Measurements from ENCODE around the gene ST3GAL2. TPM values are rescaled to one million over a fixed set of nuclear protein-coding genes. Genes with fewer than 3 reads are reported as not detected.
"Not testable (repeated sequence)": the region's sequence is repeated elsewhere in the genome, so short reads cannot be mapped to it uniquely, and the experiment has no call there.

ST3GAL2 gene
- total RNA-seq, 1 experiment from 2014 or later = 8.9 TPM

GRCh38 chr16:70450142-70451003 lies 11.5 kb upstream of the ST3GAL2 start:
- not testable (repeated sequence) for H3K9me3 ChIP-seq, H3K27me3 ChIP-seq, H3K36me3 ChIP-seq, DNase-seq, H3K4me3 ChIP-seq

GRCh38 chr16:70448075-70448474 lies 9.2 kb upstream of the ST3GAL2 start:
- H3K27me3 ChIP-seq = no peaks in the 10 kb centered on the region
- H3K9me3 ChIP-seq = no peaks in the 10 kb centered on the region
- DNase-seq = no peak
- H3K4me3 ChIP-seq = no peak overlapping the region
- H3K36me3 ChIP-seq = no peaks in the 10 kb centered on the region

GRCh38 chr16:70444249-70445063 lies 5.6 kb upstream of the ST3GAL2 start:
- DNase-seq = no peak
- Histone ChIP-seq H3K9me3 (no peaks in the 10 kb centered on the region), H3K4me3 (no peak overlapping the region), H3K27me3 (no peaks in the 10 kb centered on the region), H3K36me3 (no peaks in the 10 kb centered on the region)

GRCh38 chr16:70442344-70442743 lies 3.4 kb upstream of the ST3GAL2 start:
- no peak for DNase-seq
- Histone ChIP-seq H3K9me3 (no peaks in the 10 kb centered on the region), H3K4me3 (no peak overlapping the region), H3K27me3 (no peaks in the 10 kb centered on the region), H3K36me3 (no peaks in the 10 kb centered on the region)

GRCh38 chr16:70441406-70441990 lies 2.6 kb upstream of the ST3GAL2 start:
- H3K27me3 ChIP-seq = no peaks in the 10 kb centered on the region
- H3K36me3 ChIP-seq = no peaks in the 10 kb centered on the region
- DNase-seq = no peak
- H3K4me3 ChIP-seq = no peak overlapping the region
- H3K9me3 ChIP-seq = no peaks in the 10 kb centered on the region

- no peaks in the 10 kb centered on the region for H3K9me3 ChIP-seq
- no peak overlapping the region for H3K4me3 ChIP-seq
- H3K36me3 ChIP-seq = no peaks in the 10 kb centered on the region
- H3K27me3 ChIP-seq = no peaks in the 10 kb centered on the region
- no peak for DNase-seq
Observed at GRCh38 chr16:70440009-70440692, 1.3 kb upstream of the ST3GAL2 start.

- Histone ChIP-seq H3K4me3 (peak overlapping the region; percentile 54), H3K9me3 (no peaks in the 10 kb centered on the region), H3K36me3 (no peaks in the 10 kb centered on the region; the same call in 1 of the 2 replicates), H3K27me3 (no peaks in the 10 kb centered on the region)
- no peak for DNase-seq
Observed at GRCh38 chr16:70438585-70438968, 323 bp downstream of the ST3GAL2 start.

GRCh38 chr16:70437582-70438557 lies 1.0 kb downstream of the ST3GAL2 start:
- Histone ChIP-seq H3K27me3 (no peaks in the 10 kb centered on the region), H3K9me3 (no peaks in the 10 kb centered on the region), H3K36me3 (no peaks in the 10 kb centered on the region; the same call in 1 of the 2 replicates), H3K4me3 (peak overlapping the region; percentile 54)
- DNase-seq = peak; percentile 36

- H3K4me3 ChIP-seq = no peak overlapping the region
Observed at GRCh38 chr16:70437017-70437581, 1.8 kb downstream of the ST3GAL2 start.

GRCh38 chr16:70434484-70435260 lies 4.2 kb downstream of the ST3GAL2 start:
- Histone ChIP-seq H3K36me3 (no peaks in the 10 kb centered on the region; the same call in 1 of the 2 replicates), H3K27me3 (no peaks in the 10 kb centered on the region), H3K4me3 (no peak overlapping the region), H3K9me3 (no peaks in the 10 kb centered on the region)
- DNase-seq = no peak

More at GRCh38 chr16:70437017-70437581, 1.8 kb downstream of the ST3GAL2 start:
- H3K9me3 ChIP-seq = no peaks in the 10 kb centered on the region
- no peaks in the 10 kb centered on the region; the same call in 1 of the 2 replicates for H3K36me3 ChIP-seq
- peak; percentile 17 for DNase-seq
- no peaks in the 10 kb centered on the region for H3K27me3 ChIP-seq

GRCh38 chr16:70433458-70434103 lies 5.3 kb downstream of the ST3GAL2 start:
- Histone ChIP-seq H3K27me3 (no peaks in the 10 kb centered on the region), H3K4me3 (no peak overlapping the region), H3K9me3 (no peaks in the 10 kb centered on the region), H3K36me3 (no peaks in the 10 kb centered on the region; the same call in 1 of the 2 replicates)
- DNase-seq = peak; percentile 88

GRCh38 chr16:70432723-70433457 lies 6.0 kb downstream of the ST3GAL2 start:
- no peak overlapping the region for H3K4me3 ChIP-seq
- H3K27me3 ChIP-seq = no peaks in the 10 kb centered on the region
- no peaks in the 10 kb centered on the region for H3K9me3 ChIP-seq
- DNase-seq = no peak
- H3K36me3 ChIP-seq = no peaks in the 10 kb centered on the region; the same call in 1 of the 2 replicates

- Histone ChIP-seq H3K4me3 (no peak overlapping the region), H3K27me3 (no peaks in the 10 kb centered on the region), H3K9me3 (no peaks in the 10 kb centered on the region), H3K36me3 (no peaks in the 10 kb centered on the region; the same call in 1 of the 2 replicates)
- DNase-seq = no peak
Observed at GRCh38 chr16:70432356-70432722, 6.6 kb downstream of the ST3GAL2 start.
